T-helper 2 cell treated with Interferon-gamma antibody and Interleukin-4, amounts not matched to agents 100 ng/mL and 5 ng/mL, for 36 hours (primary cell): Measurements from ENCODE around the gene NHLH1. TPM values are rescaled to one million over a fixed set of nuclear protein-coding genes. Genes with fewer than 3 reads are reported as not detected.

ENCODE experiments used
- intact Hi-C: fragments of 100-400 bp; cut with micrococcal nuclease; formaldehyde crosslinking; loops from one replicate; pipeline ENCODE4 v1.15.1; 2023
- total RNA-seq: library from RNA; stranded (reverse); gene quantifications from 2 replicates; pipeline ENCODE4 v1.2.3, GENCODE V29; 2022

NHLH1 gene
- total RNA-seq, 1 donor from 2014 or later: 0.68 TPM

- intact Hi-C loops: no loop called here
Measured at GRCh38 chr1:160357286-160358002, 9.4 kb upstream of the NHLH1 start.

- intact Hi-C loops: no loop called here
Measured at GRCh38 chr1:160358073-160358472, 8.8 kb upstream of the NHLH1 start.

- intact Hi-C loops: no loop called here
Measured at GRCh38 chr1:160359559-160360226, 7.2 kb upstream of the NHLH1 start.

GRCh38 chr1:160360227-160360695, 6.6 kb upstream of the NHLH1 start:
- intact Hi-C loops: no loop called here

GRCh38 chr1:160361199-160361598, 5.7 kb upstream of the NHLH1 start:
- intact Hi-C loops: no loop called here

- intact Hi-C loops: no loop called here
Measured at GRCh38 chr1:160361814-160362167, 5.1 kb upstream of the NHLH1 start.

- intact Hi-C loops: no loop called here
Measured at GRCh38 chr1:160362168-160362957, 4.5 kb upstream of the NHLH1 start.

- intact Hi-C loops: no loop called here
Measured at GRCh38 chr1:160363010-160363409, 3.9 kb upstream of the NHLH1 start.

- intact Hi-C loops: no loop called here
Measured at GRCh38 chr1:160363951-160364735, 2.7 kb upstream of the NHLH1 start.

GRCh38 chr1:160365325-160365724, 1.5 kb upstream of the NHLH1 start:
- intact Hi-C loops: no loop called here

GRCh38 chr1:160367516-160367900, 637 bp downstream of the NHLH1 start:
- intact Hi-C loops: no loop called here

- intact Hi-C loops: no loop called here
Measured at GRCh38 chr1:160367934-160368923, 1.4 kb downstream of the NHLH1 start.

GRCh38 chr1:160369087-160369486, 2.2 kb downstream of the NHLH1 start:
- intact Hi-C loops: no loop called here

GRCh38 chr1:160370561-160371345, 3.9 kb downstream of the NHLH1 start:
- intact Hi-C loops: no loop called here

- intact Hi-C loops: no loop called here
Measured at GRCh38 chr1:160371346-160371631, 4.4 kb downstream of the NHLH1 start.

- intact Hi-C loops: no loop called here
Measured at GRCh38 chr1:160371756-160372155, 4.9 kb downstream of the NHLH1 start.

GRCh38 chr1:160373696-160374095, 6.8 kb downstream of the NHLH1 start:
- intact Hi-C loops: no loop called here

- intact Hi-C loops: no loop called here
Measured at GRCh38 chr1:160374306-160375110, 7.6 kb downstream of the NHLH1 start.
